GM21528 (cell line): ENCODE results near the gene TSPYL6.

ENCODE experiments used
- ATAC-seq: cut with Tn5 transposase; IDR thresholded peaks from one replicate; pipeline ENCODE4 v1.9.1; 2021; ENCODE audit warnings: mild to moderate bottlenecking, moderate library complexity; ENCODE audit not compliant: unreplicated experiment, low FRiP score

TSPYL6 gene

DNA sequence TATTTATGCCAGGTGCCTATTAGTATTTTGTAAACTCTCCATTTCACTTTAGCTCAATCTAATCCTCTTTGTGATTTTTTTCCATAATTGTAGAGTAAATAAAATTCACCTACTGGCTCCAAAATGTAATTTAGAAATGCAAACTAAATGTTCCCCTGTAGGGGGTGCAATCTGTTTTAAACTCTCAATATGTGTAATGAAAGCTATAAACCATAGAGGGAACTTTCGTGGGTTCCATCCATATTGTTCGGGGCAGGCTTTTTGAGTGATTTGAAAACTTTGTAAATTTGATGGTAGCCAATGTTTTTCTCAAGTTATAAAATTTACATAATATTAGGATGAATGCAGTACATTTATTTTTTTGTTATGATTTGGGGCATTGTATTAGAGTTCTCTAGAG lies 49.4 kb downstream of the TSPYL6 start:
- no peak for ATAC-seq

DNA sequence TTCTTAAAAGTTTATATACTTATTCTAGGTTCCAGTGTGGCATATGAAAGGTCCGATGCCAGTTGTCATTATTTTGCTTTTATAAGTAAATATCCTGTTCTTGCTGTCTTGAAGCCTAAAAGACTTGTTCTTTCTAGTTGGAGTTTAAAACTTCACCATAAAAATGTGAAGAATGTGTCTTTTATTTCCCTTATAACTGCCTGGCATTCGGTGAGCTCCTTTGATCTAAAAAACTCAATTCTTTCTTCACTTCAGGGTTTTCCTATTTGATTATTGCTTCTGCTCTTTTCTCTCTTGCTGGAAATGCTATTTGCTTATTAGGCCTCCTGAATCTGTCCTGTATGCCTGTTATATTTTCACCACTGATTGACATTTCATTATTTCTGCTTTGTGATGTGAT lies 51.6 kb downstream of the TSPYL6 start:
- ATAC-seq = no peak
